PFSK-1 (cell line): ENCODE data around the gene GRIK1.

Experiments used
- FOXP2 ChIP-seq: optimal IDR thresholded peaks from 2 replicates; pipeline ENCODE3; 2011; ENCODE audit warnings: borderline replicate concordance, control low read depth, inconsistent platforms; ENCODE audit not compliant: insufficient read depth; ENCODE audit errors: extremely low read length, extremely low read depth
- POLR2AphosphoS5 ChIP-seq: IDR thresholded peaks from 2 replicates; pipeline ENCODE4 v1.6.1; 2012; ENCODE audit warnings: low read depth, mild to moderate bottlenecking, control low read depth, low read length, moderate library complexity
- REST ChIP-seq, 2 experiments: IDR thresholded peaks; 2 replicates each; pipeline versions ENCODE4 v1.6.1 to v1.8.0; 2011 to 2012; ENCODE audit warnings: low read depth in 2 of 2, low read length in 2 of 2, control low read depth in 1 of 2, inconsistent platforms in 1 of 2, mild to moderate bottlenecking in 1 of 2, moderate library complexity in 1 of 2; ENCODE audit not compliant: insufficient read depth in 1 of 2
- SIN3A ChIP-seq: IDR thresholded peaks from 2 replicates; pipeline ENCODE4 v1.6.1; 2012; ENCODE audit warnings: mild to moderate bottlenecking, low read length, moderate library complexity, borderline replicate concordance; ENCODE audit not compliant: insufficient read depth
- TAF1 ChIP-seq: IDR thresholded peaks from 2 replicates; pipeline ENCODE4 v1.6.1; 2012; ENCODE audit warnings: low read length, control low read depth, borderline replicate concordance; ENCODE audit not compliant: insufficient read depth

GRIK1 gene

GRCh38 chr21:29650523-29651022 lies 289.2 kb downstream of the GRIK1 start:
- TF ChIP-seq TAF1, result no peak
- no peak for TF ChIP-seq REST (IDR thresholded peaks at IDR 0.05; ENCODE audit: insufficient read depth in 1 of 2, low read depth in 2 of 2, low read length in 2 of 2)
- TF ChIP-seq FOXP2, result no peak
- no peak for TF ChIP-seq SIN3A
- TF ChIP-seq POLR2AphosphoS5, result no peak

- TF ChIP-seq TAF1 (no peak), FOXP2 (no peak), POLR2AphosphoS5 (no peak), SIN3A (no peak), REST (IDR thresholded peaks at IDR 0.05; ENCODE audit: insufficient read depth in 1 of 2, low read depth in 2 of 2, low read length in 2 of 2) (no peak)
Measured at GRCh38 chr21:29649406-29649814, 290.4 kb downstream of the GRIK1 start.

- TF ChIP-seq REST (IDR thresholded peaks at IDR 0.05; ENCODE audit: insufficient read depth in 1 of 2, low read depth in 2 of 2, low read length in 2 of 2), result no peak
- no peak for TF ChIP-seq TAF1
- TF ChIP-seq FOXP2, result no peak
- no peak for TF ChIP-seq SIN3A
- no peak for TF ChIP-seq POLR2AphosphoS5
Measured at GRCh38 chr21:29648710-29649240, 291.0 kb downstream of the GRIK1 start.

- TF ChIP-seq SIN3A, result no peak
- no peak for TF ChIP-seq TAF1
- TF ChIP-seq REST (IDR thresholded peaks at IDR 0.05; ENCODE audit: insufficient read depth in 1 of 2, low read depth in 2 of 2, low read length in 2 of 2), result no peak
- no peak for TF ChIP-seq FOXP2
- TF ChIP-seq POLR2AphosphoS5, result no peak
Measured at GRCh38 chr21:29647353-29647781, 292.4 kb downstream of the GRIK1 start.
